GM19324 (cell line): Measurements from ENCODE around the gene TAF5.
"Not testable (repeated sequence)": the region's sequence is repeated elsewhere in the genome, so short reads cannot be mapped to it uniquely, and the experiment has no call there.

Experiments used
- ATAC-seq: cut with Tn5 transposase; IDR thresholded peaks from one replicate; pipeline ENCODE4 v1.9.1; 2021; ENCODE audit warnings: mild to moderate bottlenecking, moderate library complexity; ENCODE audit not compliant: unreplicated experiment, low FRiP score

Gene TAF5

GRCh38 chr10:103397191-103397825, 29.5 kb downstream of the TAF5 start:
- ATAC-seq: no peak

- no peak for ATAC-seq
Measured at GRCh38 chr10:103413564-103413963, 45.8 kb downstream of the TAF5 start.

GRCh38 chr10:103415581-103415980, 47.8 kb downstream of the TAF5 start:
- no peak for ATAC-seq

GRCh38 chr10:103416436-103417147, 48.8 kb downstream of the TAF5 start:
- no peak for ATAC-seq

- ATAC-seq: not testable (repeated sequence)
Measured at GRCh38 chr10:103417148-103417469, 49.3 kb downstream of the TAF5 start.

GRCh38 chr10:103417601-103418000, 49.8 kb downstream of the TAF5 start:
- ATAC-seq: no peak

GRCh38 chr10:103419101-103419500, 51.3 kb downstream of the TAF5 start:
- no peak for ATAC-seq

GRCh38 chr10:103423748-103424147, 56.0 kb downstream of the TAF5 start:
- no peak for ATAC-seq

GRCh38 chr10:103427866-103428265, 60.1 kb downstream of the TAF5 start:
- ATAC-seq: no peak

GRCh38 chr10:103428989-103429643, 61.3 kb downstream of the TAF5 start:
- no peak for ATAC-seq

- no peak for ATAC-seq
Measured at GRCh38 chr10:103429647-103430046, 61.9 kb downstream of the TAF5 start.

GRCh38 chr10:103431902-103432301, 64.1 kb downstream of the TAF5 start:
- ATAC-seq: no peak

- no peak for ATAC-seq
Measured at GRCh38 chr10:103433858-103434257, 66.1 kb downstream of the TAF5 start.
